Measurements from ENCODE around the gene DTNBP1.

DTNBP1 gene, protein sequence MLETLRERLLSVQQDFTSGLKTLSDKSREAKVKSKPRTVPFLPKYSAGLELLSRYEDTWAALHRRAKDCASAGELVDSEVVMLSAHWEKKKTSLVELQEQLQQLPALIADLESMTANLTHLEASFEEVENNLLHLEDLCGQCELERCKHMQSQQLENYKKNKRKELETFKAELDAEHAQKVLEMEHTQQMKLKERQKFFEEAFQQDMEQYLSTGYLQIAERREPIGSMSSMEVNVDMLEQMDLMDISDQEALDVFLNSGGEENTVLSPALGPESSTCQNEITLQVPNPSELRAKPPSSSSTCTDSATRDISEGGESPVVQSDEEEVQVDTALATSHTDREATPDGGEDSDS

DNA sequence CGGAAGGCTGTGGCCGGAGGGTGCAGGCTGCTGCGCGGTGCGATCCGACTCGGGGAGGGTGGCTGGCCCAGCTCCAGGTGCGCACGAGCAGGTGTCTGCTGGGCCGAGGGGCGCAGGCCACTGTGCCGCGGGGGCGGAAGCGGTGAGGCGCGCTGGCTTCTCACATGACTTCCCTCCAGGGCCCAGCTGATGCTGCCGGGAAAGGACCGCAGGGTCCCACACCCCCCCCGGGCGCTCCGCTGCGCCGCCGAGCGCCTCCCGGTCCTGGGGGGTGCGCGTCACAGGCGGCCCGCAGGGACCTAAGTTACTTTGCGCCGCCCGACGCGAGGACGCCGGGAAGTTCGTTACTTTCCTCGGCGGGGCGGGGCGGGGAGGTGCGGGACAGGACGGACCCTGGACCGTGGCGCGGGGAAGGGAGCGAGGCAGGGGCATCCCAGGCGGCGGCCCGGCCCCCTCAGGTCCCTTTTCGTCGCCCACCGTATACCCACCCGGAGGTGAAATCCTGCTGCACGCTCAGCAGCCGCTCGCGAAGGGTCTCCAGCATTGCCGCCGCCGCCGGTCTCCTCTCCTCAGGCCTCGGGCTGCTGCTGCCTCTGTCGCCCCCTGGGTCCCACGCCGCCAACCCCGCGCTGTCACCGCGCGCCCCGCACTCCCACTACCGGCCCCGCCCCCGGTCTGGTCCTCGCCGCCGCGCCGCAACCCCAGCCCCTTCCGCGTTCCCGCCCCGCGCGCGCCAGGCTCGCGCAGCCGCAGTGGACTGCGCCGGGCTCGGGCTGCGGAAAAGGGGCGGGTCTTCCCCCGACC, at the start of gene DTNBP1:
TSS of gene DTNBP1 (minus strand) at position 703 of the 804 bp plus-strand sequence. CDS start at position 544, 159 bp downstream.
- DNase-seq = peak; percentile 40 to 93 (median 86)
- intact Hi-C loops (cut with DNase I) = no loop called here

DNA sequence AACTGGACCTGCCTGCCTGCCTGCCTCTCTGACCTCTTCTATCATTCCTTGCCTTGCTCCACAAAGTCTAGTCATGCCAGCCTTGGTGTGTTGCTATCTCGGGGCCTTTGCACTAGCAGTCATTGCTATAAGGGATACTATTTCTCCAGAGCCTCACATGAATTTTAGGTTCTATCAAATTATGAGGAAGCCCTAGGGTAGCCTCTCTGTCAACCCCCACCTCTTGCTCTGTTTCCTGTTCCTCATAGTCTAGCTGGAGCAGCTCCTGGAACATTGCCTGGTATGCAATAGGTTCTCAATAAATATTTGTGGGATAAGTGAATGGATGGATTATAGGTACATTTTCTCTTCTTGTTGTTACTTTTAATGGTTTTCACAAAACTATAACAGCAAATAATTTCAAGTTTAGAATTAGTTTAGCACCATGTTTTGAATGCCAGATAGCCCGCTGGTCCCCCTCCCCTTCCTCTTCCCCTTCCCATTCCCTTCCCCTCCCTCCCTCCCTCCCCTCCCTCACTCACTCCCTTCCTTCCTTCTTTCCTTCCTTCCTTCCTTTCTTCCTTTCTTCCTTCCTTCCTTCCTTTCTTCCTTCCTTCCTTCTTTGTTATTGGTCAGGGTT, 46.9 kb upstream of the DTNBP1 start:
- no peak for DNase-seq
- intact Hi-C loops (cut with DNase I) = no loop called here

DNA sequence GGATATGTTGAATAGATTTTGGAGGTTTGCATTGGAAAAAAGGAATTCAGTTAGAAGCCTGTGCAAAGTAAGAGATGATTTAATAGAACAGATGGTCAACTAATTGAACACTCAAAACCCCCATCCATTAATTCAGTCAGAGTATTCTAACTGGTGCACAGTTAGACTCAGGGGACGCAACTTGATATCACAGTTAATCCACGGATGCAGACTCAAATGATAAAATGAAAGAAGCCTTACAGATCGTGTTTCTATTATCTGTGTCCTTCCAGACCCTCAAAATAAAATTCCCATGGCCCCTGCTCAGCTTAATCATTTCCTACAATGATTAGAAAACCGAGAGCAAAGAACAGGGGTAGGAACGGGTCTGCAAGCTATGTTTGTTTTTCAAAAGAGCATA, 45.4 kb upstream of the DTNBP1 start:
- DNase-seq = no peak
- intact Hi-C loops (cut with DNase I) = no loop called here

DNA sequence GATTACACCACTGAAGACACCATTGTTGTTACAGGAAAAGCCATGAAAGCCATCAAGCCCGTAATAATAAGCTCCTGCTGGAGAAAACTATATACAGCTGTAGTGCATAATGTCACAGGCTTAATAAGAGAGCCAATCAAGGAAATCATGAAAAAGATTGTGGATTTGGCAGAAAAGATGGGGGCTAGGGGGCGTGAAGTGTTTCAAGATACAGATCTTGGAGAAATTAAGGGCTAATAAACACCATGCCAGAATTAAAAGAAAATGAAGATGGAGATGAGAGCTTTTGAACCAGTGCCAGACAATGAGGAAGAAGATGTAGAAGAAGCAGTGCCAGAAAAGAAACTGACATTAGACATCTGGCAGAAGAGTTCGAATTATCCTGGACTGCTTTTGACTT, 43.2 kb upstream of the DTNBP1 start:
- intact Hi-C loops (cut with DNase I) = no loop called here
- no peak for DNase-seq

DNA sequence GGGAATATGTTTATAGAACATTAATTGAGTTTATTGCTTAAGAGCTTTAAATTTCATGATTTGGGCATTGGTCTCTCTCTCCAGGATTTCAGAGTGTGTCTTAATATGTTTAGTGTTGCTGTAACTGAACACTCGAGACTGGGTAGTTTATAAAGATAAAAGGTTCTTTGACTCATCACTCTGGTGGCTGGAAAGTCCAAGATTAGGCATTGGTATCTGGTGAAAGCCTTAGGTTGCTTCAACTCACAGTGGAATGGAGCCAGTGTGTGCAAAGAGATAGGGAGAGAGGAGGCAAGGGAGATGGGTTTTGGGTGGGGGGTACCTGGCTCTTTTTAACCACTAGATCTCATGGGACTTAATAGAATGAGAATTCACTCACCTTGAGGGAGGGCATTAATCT, 35.6 kb upstream of the DTNBP1 start:
- intact Hi-C loops (cut with DNase I) = no loop called here
- no peak for DNase-seq

DNA sequence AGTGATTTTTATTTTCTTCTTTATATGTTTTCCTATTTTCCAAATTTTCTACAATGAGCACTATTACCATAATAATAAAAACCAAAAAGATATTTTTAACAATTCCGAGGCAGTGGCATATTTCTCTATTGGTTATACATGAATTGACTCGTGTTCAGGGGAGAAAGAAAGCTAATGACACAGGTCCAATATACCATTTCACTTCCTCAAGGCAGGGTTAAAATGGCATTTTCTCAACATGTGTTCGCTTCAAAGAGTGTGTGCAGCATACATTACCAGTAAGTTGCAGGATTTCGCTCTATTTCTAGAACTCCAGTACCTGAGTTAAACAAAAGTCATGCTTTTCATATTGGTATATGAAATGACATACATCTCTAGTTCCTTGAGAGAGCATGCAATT, 35.1 kb upstream of the DTNBP1 start:
- intact Hi-C loops (cut with DNase I) = no loop called here
- DNase-seq = no peak

DNA sequence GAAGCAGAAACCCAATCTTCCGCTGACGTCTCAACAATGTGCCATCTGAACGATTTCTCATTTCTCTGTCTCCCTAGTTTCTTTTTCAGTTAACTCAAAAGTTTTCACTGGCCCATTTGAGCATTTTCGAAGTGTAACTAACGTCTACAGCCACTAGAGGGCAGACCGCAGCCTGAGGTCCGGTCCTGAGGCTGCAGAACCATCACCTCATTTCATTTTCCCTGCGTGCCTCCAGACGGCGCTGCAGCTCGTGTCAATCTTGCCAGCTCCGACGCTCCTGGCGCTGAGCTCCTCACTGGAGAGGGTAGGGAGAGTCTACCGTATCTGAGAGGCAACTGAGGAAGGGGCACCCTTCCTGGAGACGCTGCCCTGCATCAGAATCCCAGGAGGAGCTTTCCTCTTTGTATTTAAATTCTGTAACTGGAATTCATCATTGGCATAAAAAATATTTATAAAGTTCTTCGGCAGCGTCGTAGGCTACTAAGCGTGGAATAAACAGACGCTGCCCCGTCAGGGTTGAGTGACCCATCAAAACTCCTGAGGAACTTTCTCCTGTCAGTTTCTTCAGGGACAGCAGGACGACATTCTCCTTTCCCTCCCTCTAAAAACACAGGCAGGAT, 28.5 kb upstream of the DTNBP1 start:
- intact Hi-C loops (cut with DNase I) = loop anchor here (2.0 to 5.0 kb wide), 3 partner anchors 436 to 515 kb away; partner anchors contain the start of gene MYLIP
- peak; percentile 73 to 94 (median 88) for DNase-seq

DNA sequence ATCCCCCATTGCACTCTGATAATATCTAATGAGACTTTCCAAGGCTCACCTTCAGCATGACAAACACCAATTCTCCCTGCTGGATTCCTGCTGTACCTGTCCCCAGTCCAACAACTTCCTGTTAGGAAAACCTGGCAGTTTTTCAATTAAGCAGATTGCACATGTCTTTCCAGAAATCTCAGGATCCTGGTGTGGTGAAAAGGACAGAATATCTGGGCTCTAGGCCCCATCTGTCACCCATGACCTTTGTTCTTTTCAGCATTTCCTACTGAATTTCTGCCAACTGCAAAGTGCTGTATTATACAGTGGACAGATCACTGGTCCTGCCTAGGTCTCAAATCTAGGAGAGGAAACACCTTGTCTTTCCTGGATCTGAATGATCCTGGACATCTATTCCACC, 27.7 kb upstream of the DTNBP1 start:
- intact Hi-C loops (cut with DNase I) = loop anchor here (2.0 to 5.0 kb wide), 3 partner anchors 437 to 516 kb away; partner anchors contain the start of gene MYLIP

DNA sequence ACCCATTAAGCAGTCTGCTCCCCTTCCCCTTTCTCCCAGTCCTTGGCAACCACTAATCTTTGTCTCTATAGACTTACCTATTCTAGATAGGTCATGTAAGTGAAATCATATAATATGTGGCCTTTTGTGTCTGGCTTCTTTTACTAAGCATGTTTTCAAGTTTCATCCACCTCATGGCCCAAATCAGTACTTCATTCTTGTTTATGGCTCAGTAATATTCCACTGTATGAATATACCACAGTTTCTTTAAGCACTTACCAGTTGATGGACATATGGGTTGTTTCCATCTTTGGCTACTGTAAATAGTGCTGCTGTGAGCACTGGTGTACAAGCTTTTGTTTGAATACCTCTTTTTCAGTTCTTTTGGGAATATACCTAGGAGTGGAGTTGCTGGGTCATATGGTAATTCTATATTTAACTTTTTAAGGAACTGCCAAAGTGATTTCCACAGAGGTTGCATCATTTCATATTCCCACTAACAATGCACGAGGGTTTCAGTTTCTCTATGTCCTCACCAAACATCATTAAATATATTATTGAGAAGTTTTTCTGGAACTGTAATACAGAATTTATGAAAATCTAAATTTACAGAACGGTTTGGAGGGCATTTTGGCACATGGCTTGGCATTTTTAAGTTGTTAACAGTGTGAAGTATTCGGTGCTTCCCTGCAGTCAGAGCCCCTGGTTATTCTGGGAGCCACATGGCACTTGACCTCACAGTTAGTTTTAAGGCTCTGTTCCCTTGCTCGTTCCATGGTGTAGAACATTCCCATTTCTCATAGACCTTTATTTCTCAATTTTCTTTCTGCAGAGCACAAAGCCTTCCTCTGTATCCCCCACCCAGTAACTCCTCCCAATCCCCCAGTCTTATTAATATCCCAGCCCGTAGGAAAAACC, 27.0 kb upstream of the DTNBP1 start:
- no peak for DNase-seq
- intact Hi-C loops (cut with DNase I) = loop anchor here (2.0 to 5.0 kb wide), 3 partner anchors 437 to 517 kb away; partner anchors contain the start of gene MYLIP

More for the DNA sequence above, 27.7 kb upstream of the DTNBP1 start:
- DNase-seq = no peak

DNA sequence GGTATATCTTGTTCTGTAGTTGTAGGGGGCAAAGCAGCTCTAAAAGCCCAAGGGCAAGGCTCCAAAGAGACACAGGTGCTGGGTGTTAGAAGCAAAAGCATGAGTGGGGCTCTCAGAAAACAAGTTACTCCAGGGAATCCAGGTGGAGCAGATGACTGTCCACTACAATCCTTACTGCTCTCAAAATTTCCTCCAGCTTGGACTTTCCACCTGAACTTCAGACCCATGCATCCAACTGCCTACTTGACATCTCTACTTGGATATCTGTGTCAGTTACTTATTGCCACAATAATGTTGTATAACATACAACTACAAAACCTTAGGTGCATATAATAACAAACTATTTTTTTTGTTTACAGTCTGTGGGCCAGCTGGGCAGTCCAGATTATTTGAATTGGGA, 22.8 kb upstream of the DTNBP1 start:
- intact Hi-C loops (cut with DNase I) = no loop called here

DNA sequence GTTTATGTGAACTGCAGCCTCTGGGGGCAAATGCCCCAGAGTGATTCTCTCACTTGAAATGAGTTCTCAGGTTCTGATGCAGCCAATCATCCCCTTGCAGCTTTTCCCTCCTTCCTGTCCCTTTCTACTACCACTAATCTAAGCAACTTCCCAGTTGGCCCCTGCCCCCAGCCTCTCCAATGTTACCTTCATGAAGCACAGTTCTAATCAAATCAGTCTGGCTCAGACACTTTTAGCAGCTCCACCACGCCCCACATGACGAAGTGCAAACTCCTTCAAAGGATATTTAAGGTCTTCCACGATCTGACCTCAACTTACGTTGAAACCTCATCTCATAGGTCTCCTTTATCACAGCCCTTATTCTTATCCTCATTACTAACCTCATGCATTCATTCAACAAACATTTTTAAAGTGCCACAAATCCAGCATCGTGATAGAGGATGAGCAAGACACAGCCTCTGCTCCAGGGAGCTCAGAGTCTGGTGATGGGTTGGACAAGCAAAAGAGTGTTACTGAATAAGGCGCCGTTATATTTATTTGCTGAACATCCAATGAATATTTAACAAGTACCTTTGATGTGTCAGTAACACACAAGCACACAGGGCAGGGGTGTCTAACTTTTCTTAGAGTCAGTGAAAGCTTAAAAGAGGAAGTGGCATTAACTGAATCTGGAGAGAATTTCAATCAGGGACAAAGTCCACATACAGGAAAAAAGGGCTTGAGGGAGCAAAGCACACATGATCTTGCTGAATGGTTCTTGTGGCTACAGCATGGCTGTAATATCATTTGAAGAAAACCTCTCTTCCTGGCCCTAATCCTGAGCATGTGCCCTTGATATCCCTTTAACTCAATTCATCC, 20.4 kb upstream of the DTNBP1 start:
- intact Hi-C loops (cut with DNase I) = no loop called here
- DNase-seq = no peak

More for the DNA sequence above, 22.8 kb upstream of the DTNBP1 start:
- no peak for DNase-seq

DNA sequence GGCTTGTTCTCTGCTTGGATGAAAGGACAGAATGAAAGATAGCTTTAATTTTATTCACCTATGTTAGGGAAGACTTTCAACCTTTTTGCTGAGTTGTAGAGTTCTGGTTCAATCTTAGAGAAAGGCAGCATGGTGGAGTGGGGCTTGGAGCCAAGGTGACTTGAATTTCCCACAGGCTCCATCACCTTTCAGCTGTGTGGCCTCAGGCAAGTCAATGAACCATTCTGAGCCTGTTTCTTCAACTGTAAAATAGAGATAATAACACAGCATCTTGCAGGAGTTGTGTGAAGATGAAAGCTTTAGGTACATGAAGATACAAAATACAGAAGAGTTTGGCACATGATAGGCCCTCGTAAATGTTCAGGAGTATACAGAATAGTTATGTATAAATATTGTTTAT, 19.1 kb upstream of the DTNBP1 start:
- intact Hi-C loops (cut with DNase I) = no loop called here
- no peak for DNase-seq

DNA sequence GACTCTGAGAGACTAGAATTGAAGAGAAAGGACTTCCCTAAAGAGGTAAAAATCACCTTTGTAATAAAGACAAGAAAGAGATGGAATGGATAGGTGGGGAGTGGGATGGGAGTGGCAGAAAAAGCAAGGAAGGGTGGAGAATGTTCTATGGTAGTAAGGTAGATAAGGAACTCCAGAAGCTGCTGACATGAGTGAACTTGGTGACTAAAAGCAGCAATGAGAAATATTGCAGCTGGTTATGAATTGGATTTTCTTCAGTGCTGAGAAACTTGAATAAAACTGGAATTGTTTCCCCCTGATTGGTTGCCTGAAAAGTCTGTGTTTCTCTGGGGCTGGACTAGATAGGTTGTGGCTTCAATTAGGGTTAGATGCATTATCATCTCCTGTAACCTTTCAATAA, 15.7 kb upstream of the DTNBP1 start:
- DNase-seq = no peak
- intact Hi-C loops (cut with DNase I) = no loop called here

DNA sequence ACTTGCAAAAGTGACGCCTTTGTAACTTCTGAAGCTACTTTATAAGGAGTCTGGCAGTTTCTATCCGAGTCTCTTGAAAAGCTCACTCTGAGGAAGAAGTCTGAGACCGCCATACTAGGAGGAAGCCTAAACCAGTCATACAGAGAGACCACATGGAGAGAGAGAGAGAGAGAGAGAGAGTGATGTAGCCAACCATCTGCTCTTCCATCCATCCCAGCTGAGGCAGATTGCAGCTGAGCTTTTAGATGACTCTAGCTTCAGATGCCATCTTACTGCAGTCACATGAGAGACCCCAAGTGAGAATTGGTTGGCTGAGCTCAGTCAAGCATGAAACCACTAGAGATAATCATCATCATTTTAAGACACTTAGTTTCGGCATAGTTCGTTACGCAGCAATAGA, 15.0 kb upstream of the DTNBP1 start:
- intact Hi-C loops (cut with DNase I) = no loop called here
- no peak for DNase-seq

DNA sequence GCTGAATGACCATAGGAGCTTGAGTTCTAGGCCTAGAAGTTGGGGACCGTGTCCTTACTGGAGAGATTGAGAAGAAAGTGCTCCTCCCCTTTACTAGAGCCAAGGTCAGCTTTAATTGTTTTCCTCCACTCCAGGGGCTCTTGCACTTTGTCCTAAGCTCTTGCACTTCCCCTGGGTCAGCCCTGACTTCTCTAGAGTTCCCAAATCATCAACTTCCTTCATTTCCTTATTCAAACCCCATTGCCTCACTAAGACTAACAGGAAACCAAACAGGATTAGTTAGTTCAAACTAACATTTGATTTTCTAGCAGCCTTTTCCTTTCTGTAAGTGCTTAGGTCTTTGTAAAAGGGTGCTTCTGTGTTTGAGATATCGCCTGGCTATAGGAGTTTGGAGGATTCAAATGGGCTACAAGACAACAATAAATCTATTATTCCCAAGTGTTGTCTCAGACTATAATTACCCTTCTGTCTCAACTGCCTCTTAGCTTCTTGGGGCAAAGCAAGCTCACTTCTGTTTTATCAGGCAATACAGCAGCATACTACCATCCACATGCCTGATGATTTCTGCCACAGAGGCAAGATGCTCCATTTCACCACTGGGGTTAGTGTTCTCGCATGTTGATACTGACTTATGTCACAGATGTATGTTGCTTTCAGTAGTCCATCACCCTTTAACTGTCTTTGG, 12.8 kb upstream of the DTNBP1 start:
- intact Hi-C loops (cut with DNase I) = no loop called here
- no peak for DNase-seq

DNA sequence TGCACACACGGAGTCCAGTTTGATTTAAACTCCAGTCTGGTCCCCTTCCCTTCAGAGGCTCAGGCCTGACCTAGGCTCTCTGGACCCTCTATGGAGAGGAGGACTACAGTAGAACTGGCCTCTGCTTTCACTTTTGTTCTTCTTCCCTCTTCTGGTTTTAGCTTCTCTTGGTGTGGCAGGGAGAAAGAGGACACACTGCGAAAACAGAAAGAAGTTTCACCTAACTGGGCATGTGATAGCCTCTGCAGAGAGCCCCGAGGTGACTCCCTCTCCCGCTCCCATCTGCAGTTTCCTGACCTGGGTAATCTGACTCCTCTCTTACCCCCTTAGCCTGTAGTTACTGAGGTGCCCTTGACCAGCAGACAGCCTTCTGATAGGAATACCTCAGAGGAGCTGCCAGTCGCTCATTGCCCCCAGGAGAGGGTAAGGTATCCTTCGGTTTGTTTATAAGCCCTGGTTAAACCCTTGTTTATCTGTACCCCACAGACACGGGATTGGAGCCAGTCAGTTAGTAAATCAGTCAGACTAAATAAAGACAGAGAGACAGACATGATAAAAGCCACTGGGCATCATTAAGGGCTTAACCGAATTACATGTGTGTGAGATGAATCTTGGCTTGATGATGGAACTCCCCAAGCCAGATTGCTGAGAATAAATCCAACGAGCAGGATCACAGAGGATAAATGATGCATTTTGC, 12.0 kb upstream of the DTNBP1 start:
- intact Hi-C loops (cut with DNase I) = no loop called here
- no peak for DNase-seq

Data from head of caudate nucleus (tissue), 42 donors.